Measurements from ENCODE around the gene NRXN3.

DNA sequence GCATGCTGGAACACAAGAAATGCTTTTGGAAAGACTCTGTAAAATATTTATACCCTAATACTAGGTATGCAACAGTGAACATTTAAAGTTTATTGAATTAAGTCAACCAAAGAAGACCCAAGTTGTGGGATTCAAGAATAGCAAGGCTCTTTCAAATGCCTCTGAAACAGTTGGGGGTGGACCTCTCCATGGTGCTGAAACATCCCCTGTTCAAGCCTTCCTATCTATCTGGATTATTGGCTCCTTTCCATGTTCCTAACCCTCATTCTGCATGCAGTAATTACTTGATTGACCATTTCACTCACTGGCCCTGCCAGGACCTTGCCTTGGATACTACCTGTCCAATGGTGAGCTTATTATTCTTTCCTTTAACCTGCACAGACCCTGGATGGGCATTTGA, 349.7 kb downstream of the NRXN3 start:
- TF ChIP-seq CTCF (IDR thresholded peaks at IDR 0.05) (no peak), EZH2 (IDR thresholded peaks at IDR 0.05) (no peak), EZH2phosphoT487 (IDR thresholded peaks at IDR 0.05) (no peak)
